Caco-2 (cell line): ENCODE measurements around the gene PSMA8. TPM values are rescaled to one million over a fixed set of nuclear protein-coding genes. Genes with fewer than 3 reads are reported as not detected.

Source experiments
- BruUV-seq: library from RNA; stranded (reverse); fragments of 400-500 nt; replicated peaks from 2 replicates; lab custom pipeline; 2021; lab: Mats Ljungman, UMichigan
- CTCF ChIA-PET: fragments of 300-600 bp; sonication (Branson Sonifier 250); formaldehyde crosslinking; loops from one replicate; lab custom pipeline; 2022; ENCODE audit warnings: antibody characterized with exemption; lab: Charles Lee
- POLR2A ChIA-PET: fragments of 300-600 bp; sonication (Branson Sonifier 250); formaldehyde crosslinking; loops from one replicate; lab custom pipeline; 2022; ENCODE audit warnings: antibody characterized with exemption; lab: Charles Lee
- DNase-seq, 2 experiments: peaks; one replicate each; pipeline versions ENCODE4 v3.0.0 to v3.0.0-alpha.2; 2020 to 2022
- H3K27me3 ChIP-seq: replicated peaks from 2 replicates; pipeline ENCODE4 v1.6.0; 2011; ENCODE audit warnings: low read length; ENCODE audit not compliant: control insufficient read depth, insufficient read depth
- H3K36me3 ChIP-seq: 2 replicates; pipeline ENCODE4 v1.5.1; 2011; ENCODE audit warnings: low read length; ENCODE audit not compliant: control insufficient read depth, insufficient read depth
- H3K4me1 ChIP-seq: fragments of 250-450 bp; sonication (Bioruptor Pico); 2 replicates; pipeline ENCODE4 v1.5.1; 2020; ENCODE audit warnings: mild to moderate bottlenecking
- H3K4me3 ChIP-seq: 2 replicates; pipeline ENCODE4 v1.5.1; 2011; ENCODE audit warnings: low read depth, mild to moderate bottlenecking, control low read depth, low read length
- H3K9me3 ChIP-seq: fragments of 250-450 bp; sonication (Bioruptor Pico); 2 replicates; pipeline ENCODE4 v1.5.1; 2020; ENCODE audit warnings: mild to moderate bottlenecking, moderate library complexity
- H3K27ac Mint-ChIP-seq: one replicate; pipeline ENCODE4 v1.8.0; 2022; ENCODE audit warnings: mixed read lengths; ENCODE audit not compliant: unreplicated experiment
- H3K27me3 Mint-ChIP-seq: one replicate; pipeline ENCODE4 v1.8.0; 2022; ENCODE audit warnings: mixed read lengths; ENCODE audit not compliant: insufficient read depth, unreplicated experiment
- H3K36me3 Mint-ChIP-seq: one replicate; pipeline ENCODE4 v1.8.0; 2022; ENCODE audit warnings: mild to moderate bottlenecking, mixed read lengths; ENCODE audit not compliant: insufficient read depth, unreplicated experiment
- H3K4me1 Mint-ChIP-seq: one replicate; pipeline ENCODE4 v1.8.0; 2022; ENCODE audit warnings: low read depth, mixed read lengths; ENCODE audit not compliant: unreplicated experiment
- H3K4me3 Mint-ChIP-seq: one replicate; pipeline ENCODE4 v1.8.0; 2022; ENCODE audit warnings: mild to moderate bottlenecking, moderate library complexity, mixed read lengths; ENCODE audit not compliant: unreplicated experiment
- H3K9me3 Mint-ChIP-seq: one replicate; pipeline ENCODE4 v1.8.0; 2022; ENCODE audit warnings: mixed read lengths; ENCODE audit not compliant: unreplicated experiment
- intact Hi-C: fragments of 100-400 bp; cut with micrococcal nuclease; formaldehyde crosslinking; loops from one replicate; pipeline ENCODE4 v1.10.0; 2022; ENCODE audit not compliant: unreplicated experiment
- total RNA-seq: library from RNA; stranded (reverse); gene quantifications from 2 replicates; pipeline ENCODE4 v1.2.3, GENCODE V29; 2022
- TF ChIP-seq, protein P1 (sequence below), 2 experiments: fragments of 200-600 bp in 1 of 2; IDR thresholded peaks; 1 replicate in 1 of 2; 2 replicates in 1 of 2; pipeline versions ENCODE4 v1.5.1 to v1.8.0; 2011 to 2022; ENCODE audit warnings: antibody characterized with exemption in 1 of 2, control low read depth in 1 of 2, inconsistent platforms in 1 of 2, low read depth in 1 of 2, low read length in 1 of 2, mild to moderate bottlenecking in 1 of 2, moderate library complexity in 1 of 2; ENCODE audit not compliant: insufficient read depth in 1 of 2, severe bottlenecking in 1 of 2, unreplicated experiment in 1 of 2

Gene PSMA8
- total RNA-seq, 1 experiment from 2014 or later: not detected

DNA sequence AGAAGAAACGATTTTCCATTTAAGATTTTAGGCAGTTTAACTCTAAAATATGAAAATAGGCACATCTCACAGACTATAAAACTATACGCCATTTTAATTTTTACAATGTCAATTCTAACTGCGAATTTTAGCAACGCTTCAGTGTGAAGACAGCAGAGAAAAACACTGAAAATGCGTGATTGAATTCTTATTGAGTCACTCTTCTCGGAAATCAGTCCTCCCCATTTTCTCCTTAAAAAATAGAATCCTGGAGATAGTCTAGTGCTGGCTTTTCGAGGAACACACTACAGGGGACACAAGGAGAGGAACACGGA, 92.2 kb downstream of the PSMA8 start:
- Histone ChIP-seq H3K4me3 (peak overlapping the region; percentile 81), H3K9me3 (no peaks in the 10 kb centered on the region), H3K4me1 (no peaks in the 10 kb centered on the region), H3K36me3 (no peaks in the 10 kb centered on the region), H3K27me3 (no peaks in the 10 kb centered on the region)
- CTCF ChIA-PET: no interaction called here
- POLR2A ChIA-PET: no interaction called here
- H3K4me3 Mint-ChIP-seq: peak overlapping the region; percentile 80
- no TSS peak for BruUV-seq
- DNase-seq: no peak
- H3K27me3 Mint-ChIP-seq: peaks cover 6% of the 10 kb centered on the region
- H3K9me3 Mint-ChIP-seq: no peaks in the 10 kb centered on the region
- TF ChIP-seq, protein P1, sequence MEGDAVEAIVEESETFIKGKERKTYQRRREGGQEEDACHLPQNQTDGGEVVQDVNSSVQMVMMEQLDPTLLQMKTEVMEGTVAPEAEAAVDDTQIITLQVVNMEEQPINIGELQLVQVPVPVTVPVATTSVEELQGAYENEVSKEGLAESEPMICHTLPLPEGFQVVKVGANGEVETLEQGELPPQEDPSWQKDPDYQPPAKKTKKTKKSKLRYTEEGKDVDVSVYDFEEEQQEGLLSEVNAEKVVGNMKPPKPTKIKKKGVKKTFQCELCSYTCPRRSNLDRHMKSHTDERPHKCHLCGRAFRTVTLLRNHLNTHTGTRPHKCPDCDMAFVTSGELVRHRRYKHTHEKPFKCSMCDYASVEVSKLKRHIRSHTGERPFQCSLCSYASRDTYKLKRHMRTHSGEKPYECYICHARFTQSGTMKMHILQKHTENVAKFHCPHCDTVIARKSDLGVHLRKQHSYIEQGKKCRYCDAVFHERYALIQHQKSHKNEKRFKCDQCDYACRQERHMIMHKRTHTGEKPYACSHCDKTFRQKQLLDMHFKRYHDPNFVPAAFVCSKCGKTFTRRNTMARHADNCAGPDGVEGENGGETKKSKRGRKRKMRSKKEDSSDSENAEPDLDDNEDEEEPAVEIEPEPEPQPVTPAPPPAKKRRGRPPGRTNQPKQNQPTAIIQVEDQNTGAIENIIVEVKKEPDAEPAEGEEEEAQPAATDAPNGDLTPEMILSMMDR (IDR thresholded peaks at IDR 0.05; ENCODE audit: insufficient read depth in 1 of 2, low read depth in 1 of 2, low read length in 1 of 2, severe bottlenecking in 1 of 2, unreplicated experiment in 1 of 2): no peak
- H3K4me1 Mint-ChIP-seq: no peaks in the 10 kb centered on the region
- H3K27ac Mint-ChIP-seq: peak overlapping the region; percentile 62
- intact Hi-C loops: no loop called here
- H3K36me3 Mint-ChIP-seq: no peaks in the 10 kb centered on the region

DNA sequence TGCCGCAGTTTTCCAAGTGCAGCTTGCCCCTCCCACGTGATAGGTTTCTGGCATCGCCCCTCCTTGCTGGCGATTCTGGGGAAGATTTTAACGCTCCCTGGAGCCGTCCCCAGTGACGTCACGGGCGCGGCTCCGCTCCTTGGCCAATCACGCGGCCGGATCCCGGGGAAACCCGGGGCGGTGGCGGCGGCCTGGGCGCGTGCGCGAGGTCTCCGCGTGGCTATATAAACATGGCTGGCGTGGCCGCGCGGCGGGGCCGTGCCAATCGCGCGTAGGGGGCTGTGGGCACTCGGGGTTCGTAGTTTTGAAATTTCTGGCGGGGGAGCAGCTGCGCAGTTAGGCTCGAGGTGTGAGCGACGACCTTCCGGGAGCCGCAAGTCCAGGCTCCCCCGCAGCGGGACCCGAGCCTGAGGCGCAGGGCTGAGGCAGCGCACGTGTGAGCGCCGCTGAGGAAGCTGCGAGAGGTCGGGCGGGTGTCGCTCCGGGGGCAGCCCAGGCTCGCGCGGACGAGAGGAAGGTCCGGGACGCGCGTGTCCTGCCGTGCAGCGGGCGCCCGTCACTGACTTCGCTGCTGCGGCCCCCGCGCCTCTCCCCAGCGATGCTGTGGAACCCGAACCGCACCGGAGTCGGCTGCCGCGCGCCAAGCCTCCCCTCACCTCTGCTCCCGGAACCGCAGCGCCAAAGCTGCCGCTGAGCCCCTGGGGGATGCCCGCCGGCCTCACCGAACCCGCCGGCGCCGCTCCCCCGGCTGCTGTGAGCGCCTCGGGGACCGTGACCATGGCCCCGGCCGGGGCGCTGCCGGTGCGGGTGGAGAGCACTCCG, 92.8 kb downstream of the PSMA8 start, which contains the start of gene TAF4B:
Gene TAF4B (plus strand): TSS at position 217 of the 822 bp plus-strand sequence. CDS start 489 bp downstream, at position 706.
- peak; percentile 85 to 90 for DNase-seq
- Histone ChIP-seq H3K27me3 (no peaks in the 10 kb centered on the region), H3K9me3 (no peaks in the 10 kb centered on the region), H3K4me1 (no peaks in the 10 kb centered on the region), H3K36me3 (no peaks in the 10 kb centered on the region), H3K4me3 (peak within 1 kb of the TSS; percentile 81)
- peak within 1 kb of the TSS; percentile 80 for H3K4me3 Mint-ChIP-seq
- peaks cover 4% of the 10 kb centered on the region for H3K27me3 Mint-ChIP-seq
- H3K9me3 Mint-ChIP-seq: no peaks in the 10 kb centered on the region
- H3K36me3 Mint-ChIP-seq: no peaks in the 10 kb centered on the region
- no TSS peak for BruUV-seq
- POLR2A ChIA-PET: no interaction called here
- CTCF ChIA-PET: no interaction called here
- intact Hi-C loops: no loop called here
- TF ChIP-seq, protein P1 (IDR thresholded peaks at IDR 0.05; ENCODE audit: insufficient read depth in 1 of 2, low read depth in 1 of 2, low read length in 1 of 2, severe bottlenecking in 1 of 2, unreplicated experiment in 1 of 2): no peak
- H3K4me1 Mint-ChIP-seq: no peaks in the 10 kb centered on the region
- H3K27ac Mint-ChIP-seq: peak within 1 kb of the TSS; percentile 62

DNA sequence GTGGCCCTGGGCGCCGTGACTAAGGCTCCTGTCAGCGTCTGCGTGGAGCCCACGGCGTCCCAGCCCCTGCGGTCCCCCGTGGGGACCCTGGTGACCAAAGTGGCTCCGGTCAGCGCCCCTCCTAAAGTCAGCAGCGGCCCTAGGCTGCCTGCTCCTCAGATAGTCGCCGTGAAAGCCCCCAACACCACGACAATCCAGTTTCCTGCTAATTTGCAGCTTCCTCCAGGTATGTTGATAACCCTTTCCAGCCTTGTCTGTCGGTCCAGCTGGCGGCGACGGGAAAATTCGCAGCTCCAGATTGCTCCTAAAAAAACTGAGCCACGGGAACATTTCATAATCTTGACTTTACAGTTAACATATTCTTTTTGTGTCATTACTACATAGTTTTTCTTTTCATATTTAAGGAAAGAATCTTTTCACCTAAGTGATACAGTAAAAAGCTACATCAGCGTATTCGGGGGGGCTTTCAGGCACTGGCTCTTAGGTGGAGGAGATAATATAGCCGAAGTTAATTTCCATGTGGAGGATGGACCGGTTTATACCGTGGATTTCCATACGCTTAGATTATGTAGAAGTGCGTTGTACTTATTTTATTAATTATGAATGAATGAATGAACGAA, 93.5 kb downstream of the PSMA8 start:
- ChIA-PET POLR2A (no interaction called here), CTCF (no interaction called here)
- no TSS peak for BruUV-seq
- Mint-ChIP-seq H3K4me1 (no peaks in the 10 kb centered on the region), H3K27me3 (peaks cover under 1% of the 10 kb centered on the region), H3K9me3 (no peaks in the 10 kb centered on the region), H3K27ac (no peak overlapping the region), H3K4me3 (peak overlapping the region; percentile 80), H3K36me3 (no peaks in the 10 kb centered on the region)
- H3K4me3 ChIP-seq: peak overlapping the region; percentile 81
- intact Hi-C loops: no loop called here
- peak in 1 of 2 experiments; percentile 1 for DNase-seq
- no peaks in the 10 kb centered on the region for H3K27me3 ChIP-seq
- TF ChIP-seq, protein P1 (IDR thresholded peaks at IDR 0.05; ENCODE audit: insufficient read depth in 1 of 2, low read depth in 1 of 2, low read length in 1 of 2, severe bottlenecking in 1 of 2, unreplicated experiment in 1 of 2): no peak
- H3K4me1 ChIP-seq: no peaks in the 10 kb centered on the region
- H3K9me3 ChIP-seq: no peaks in the 10 kb centered on the region
- H3K36me3 ChIP-seq: no peaks in the 10 kb centered on the region
